H1 (cell line): ENCODE measurements around the gene SLC13A1. TPM values are rescaled to one million over a fixed set of nuclear protein-coding genes. Genes with fewer than 3 reads are reported as not detected.

Source experiments
- CTCF ChIA-PET: fragments of 300-600 bp; sonication (Branson Sonifier 250); formaldehyde crosslinking; loops from one replicate; lab custom pipeline; 2021; ENCODE audit not compliant: partially characterized antibody; lab: Charles Lee
- POLR2A ChIA-PET: fragments of 300-600 bp; sonication (Branson Sonifier 250); formaldehyde crosslinking; loops from one replicate; lab custom pipeline; 2021; ENCODE audit warnings: inconsistent platforms; ENCODE audit not compliant: partially characterized antibody; lab: Charles Lee
- DNase-seq, 2 experiments: peaks; one replicate each; pipeline versions ENCODE4 v3.0.0 to v3.0.0-alpha.2; 2010 to 2022; ENCODE audit warnings: low spot score in 2 of 2, low read depth in 1 of 2, mixed read lengths in 1 of 2
- FAIRE-seq: peaks from 2 replicates; lab custom pipeline; 2011; peaks lifted over from hg19 to GRCh38; lab: Jason Lieb, UNC
- H2AFZ ChIP-seq: 2 replicates; pipeline ENCODE4 v1.8.1; 2012; ENCODE audit warnings: low read length, inconsistent platforms
- H2AK5ac ChIP-seq: 2 replicates; pipeline ENCODE4 v1.6.1; 2013; ENCODE audit warnings: low read depth, low read length
- H2BK120ac ChIP-seq: replicated peaks from 2 replicates; pipeline ENCODE3; 2013; ENCODE audit warnings: low read depth, low read length, inconsistent platforms
- H2BK12ac ChIP-seq: 2 replicates; pipeline ENCODE4 v1.6.1; 2013; ENCODE audit warnings: low read depth, low read length
- H2BK15ac ChIP-seq: 2 replicates; pipeline ENCODE4 v1.6.1; 2013; ENCODE audit warnings: low read length
- H2BK20ac ChIP-seq: 2 replicates; pipeline ENCODE4 v1.6.1; 2013; ENCODE audit warnings: low read length
- H2BK5ac ChIP-seq: 2 replicates; pipeline ENCODE4 v1.6.1; 2013; ENCODE audit warnings: low read depth, low read length
- H3K14ac ChIP-seq: 2 replicates; pipeline ENCODE4 v1.6.1; 2013; ENCODE audit warnings: inconsistent platforms; ENCODE audit not compliant: insufficient read length
- H3K18ac ChIP-seq: 2 replicates; pipeline ENCODE4 v1.6.1; 2013; ENCODE audit warnings: low read length; ENCODE audit errors: extremely low read depth
- H3K23ac ChIP-seq: 2 replicates; pipeline ENCODE4 v1.6.1; 2013; ENCODE audit warnings: inconsistent platforms; ENCODE audit not compliant: insufficient read length
- H3K23me2 ChIP-seq: 2 replicates; pipeline ENCODE4 v1.6.1; 2013; ENCODE audit warnings: low read depth, low read length
- H3K27ac ChIP-seq: 2 replicates; pipeline ENCODE4 v1.6.1; 2011; ENCODE audit warnings: low read depth, low read length, inconsistent platforms
- H3K27me3 ChIP-seq, 4 experiments: replicated peaks in 1 of 4; 1 replicate in 1 of 4; 2 replicates in 3 of 4; pipeline versions ENCODE4 v1.6.1 to v1.8.1; 2011 to 2013; ENCODE audit warnings: low read length in 3 of 4, mild to moderate bottlenecking in 3 of 4, inconsistent platforms in 2 of 4, mixed read lengths in 2 of 4, moderate library complexity in 1 of 4; ENCODE audit not compliant: control insufficient read depth in 3 of 4, insufficient read depth in 3 of 4; ENCODE audit errors: extremely low read depth in 1 of 4
- H3K36me3 ChIP-seq, 4 experiments: 2 replicates each; pipeline versions ENCODE4 v1.6.1 to v1.8.1; 2011 to 2013; ENCODE audit warnings: mild to moderate bottlenecking in 4 of 4, low read length in 3 of 4, moderate library complexity in 2 of 4, control low read depth in 1 of 4, inconsistent platforms in 1 of 4; ENCODE audit not compliant: insufficient read depth in 4 of 4, control insufficient read depth in 2 of 4
- H3K4ac ChIP-seq: replicated peaks from 2 replicates; pipeline ENCODE3; 2013; ENCODE audit warnings: low read length, low read depth, mixed read lengths, inconsistent platforms; ENCODE audit not compliant: insufficient read length
- H3K4me1 ChIP-seq, 4 experiments: replicated peaks in 1 of 4; 1 replicate in 1 of 4; 2 replicates in 3 of 4; pipeline versions ENCODE4 v1.6.1 to v1.8.1; 2011 to 2013; ENCODE audit warnings: low read length in 3 of 4, inconsistent platforms in 2 of 4, mixed read lengths in 1 of 4; ENCODE audit not compliant: insufficient read depth in 4 of 4, control insufficient read depth in 3 of 4
- H3K4me2 ChIP-seq, 2 experiments: 2 replicates each; pipeline versions ENCODE4 v1.6.1 to v1.8.1; 2011 to 2013; ENCODE audit warnings: low read depth in 2 of 2, low read length in 2 of 2, control low read depth in 1 of 2, inconsistent platforms in 1 of 2, mild to moderate bottlenecking in 1 of 2; ENCODE audit not compliant: insufficient read depth in 1 of 2
- H3K4me3 ChIP-seq, 4 experiments: fragments of 200-600, 300-600 bp in 1 of 4; sonication (generic), shearing (Covaris generic), sonication (Bioruptor Twin) in 1 of 4; 2 replicates each; pipeline versions ENCODE4 v1.5.1 to v1.8.1; 2011 to 2016; ENCODE audit warnings: low read length in 4 of 4, low read depth in 3 of 4, control low read depth in 2 of 4, inconsistent platforms in 2 of 4, mild to moderate bottlenecking in 2 of 4, mixed read lengths in 1 of 4, moderate library complexity in 1 of 4; ENCODE audit not compliant: insufficient read depth in 2 of 4; ENCODE audit errors: extremely low read depth in 1 of 4
- H3K56ac ChIP-seq: replicated peaks from 2 replicates; pipeline ENCODE3; 2013; ENCODE audit warnings: low read depth, mild to moderate bottlenecking, mixed read lengths, low read length, inconsistent platforms; ENCODE audit not compliant: insufficient read length
- H3K79me1 ChIP-seq: 2 replicates; pipeline ENCODE4 v1.6.1; 2013; ENCODE audit warnings: low read depth, low read length, control low read depth
- H3K79me2 ChIP-seq, 2 experiments: 2 replicates each; pipeline versions ENCODE4 v1.6.1 to v1.8.1; 2012 to 2013; ENCODE audit warnings: low read length in 2 of 2, mild to moderate bottlenecking in 2 of 2, inconsistent platforms in 1 of 2; ENCODE audit not compliant: insufficient read depth in 2 of 2, control insufficient read depth in 1 of 2
- H3K9ac ChIP-seq, 4 experiments: replicated peaks in 1 of 4; 1 replicate in 1 of 4; 2 replicates in 3 of 4; pipeline versions ENCODE4 v1.6.1 to v1.8.1; 2011 to 2013; ENCODE audit warnings: low read depth in 3 of 4, low read length in 3 of 4, control low read depth in 2 of 4, mild to moderate bottlenecking in 2 of 4, moderate library complexity in 2 of 4, inconsistent platforms in 1 of 4; ENCODE audit errors: extremely low read depth in 1 of 4
- H3K9me3 ChIP-seq, 2 experiments: 2 replicates each; pipeline versions ENCODE4 v1.6.1 to v1.8.1; 2012 to 2013; ENCODE audit warnings: mild to moderate bottlenecking in 2 of 2, moderate library complexity in 2 of 2, control low read depth in 1 of 2, inconsistent platforms in 1 of 2, low read depth in 1 of 2, low read length in 1 of 2, mixed read lengths in 1 of 2; ENCODE audit not compliant: insufficient read depth in 2 of 2
- H4K20me1 ChIP-seq, 2 experiments: replicated peaks in 1 of 2; 2 replicates each; pipeline versions ENCODE3 to v1.8.1; 2011 to 2013; ENCODE audit warnings: inconsistent platforms in 2 of 2, low read length in 2 of 2, mild to moderate bottlenecking in 1 of 2; ENCODE audit not compliant: insufficient read depth in 2 of 2, control insufficient read depth in 1 of 2
- H4K5ac ChIP-seq: 2 replicates; pipeline ENCODE4 v1.6.1; 2013; ENCODE audit warnings: low read length, low read depth, mixed read lengths, inconsistent platforms; ENCODE audit not compliant: insufficient read length
- H4K8ac ChIP-seq: 2 replicates; pipeline ENCODE4 v1.8.0; 2013; ENCODE audit warnings: mild to moderate bottlenecking, moderate library complexity, low read length, inconsistent platforms; ENCODE audit not compliant: insufficient read depth; ENCODE audit errors: extremely low read depth
- H4K91ac ChIP-seq: replicated peaks from 2 replicates; pipeline ENCODE3; 2013; ENCODE audit warnings: low read length, mixed read lengths, inconsistent platforms; ENCODE audit not compliant: insufficient read length
- CEBPB ChIP-seq: IDR thresholded peaks from 2 replicates; pipeline ENCODE4 v1.6.1; 2012; ENCODE audit warnings: low read depth, low read length
- FOSL1 ChIP-seq: IDR thresholded peaks from 2 replicates; pipeline ENCODE4 v1.6.1; 2011; ENCODE audit warnings: mild to moderate bottlenecking, low read depth, low read length, moderate library complexity; ENCODE audit not compliant: insufficient read depth
- GABPA ChIP-seq: IDR thresholded peaks from 2 replicates; pipeline ENCODE4 v1.6.1; 2011; ENCODE audit warnings: mild to moderate bottlenecking, low read length, moderate library complexity, borderline replicate concordance; ENCODE audit not compliant: insufficient read depth
- NANOG ChIP-seq: IDR thresholded peaks from 2 replicates; pipeline ENCODE4 v1.6.1; 2011; ENCODE audit warnings: low read length, low read depth, mild to moderate bottlenecking, inconsistent platforms; ENCODE audit not compliant: insufficient read depth, poor library complexity, severe bottlenecking
- NRF1 ChIP-seq: IDR thresholded peaks from 2 replicates; pipeline ENCODE4 v1.6.1; 2011; ENCODE audit warnings: mild to moderate bottlenecking, low read depth, low read length, improper control_type of control experiment
- POU5F1 ChIP-seq: IDR thresholded peaks from 2 replicates; pipeline ENCODE4 v1.6.1; 2011; ENCODE audit warnings: low read depth, mild to moderate bottlenecking, low read length, moderate library complexity
- RAD21 ChIP-seq, 2 experiments: IDR thresholded peaks in 1 of 2; conservative IDR thresholded peaks in 1 of 2; 2 replicates each; pipeline ENCODE4 v1.6.1; 2011; ENCODE audit warnings: low read depth in 2 of 2, low read length in 2 of 2, improper control_type of control experiment in 1 of 2, inconsistent platforms in 1 of 2, mild to moderate bottlenecking in 1 of 2, moderate library complexity in 1 of 2
- TCF12 ChIP-seq: IDR thresholded peaks from 2 replicates; pipeline ENCODE4 v1.6.1; 2011; ENCODE audit warnings: low read depth, mild to moderate bottlenecking, low read length
- WGBS, 2 experiments: shearing (Covaris generic) in 1 of 2; methylation state at CpG; one replicate each; pipeline versions ENCODE4 v1.1.6 to v1.1.7; 2013 to 2015; ENCODE audit warnings: low lambda C conversion rate in 2 of 2, mixed read lengths in 2 of 2, inconsistent platforms in 1 of 2, low coverage in 1 of 2, missing lambda C conversion rate in 1 of 2; ENCODE audit not compliant: insufficient replicate concordance in 2 of 2, insufficient coverage in 1 of 2, insufficient read length in 1 of 2; ENCODE audit errors: extremely low coverage in 1 of 2, missing lambda C conversion rate in 1 of 2; 5-methylcytosine and 5-hydroxymethylcytosine counted together
- polyA plus RNA-seq, 7 experiments: library from polyadenylated mRNA; depleted of rRNA in 3 of 7; stranded (reverse) in 5 of 7; unstranded in 2 of 7; fragments of >200 nt in 5 of 7; fragments of 200-250 nt in 2 of 7; gene quantifications; 1 replicate in 5 of 7; 2 replicates in 1 of 7; 4 replicates in 1 of 7; pipeline versions ENCODE4 v1.2.1 to v1.2.3, GENCODE V29; 2011 to 2013; ENCODE audit warnings: missing spikeins in 2 of 7, mixed read lengths in 2 of 7
- total RNA-seq: library from RNA; stranded (reverse); fragmentation: NEBNext Ultra II Directional; extraction: Animal tissue kit (Norgen Biotek cat#: 25700); gene quantifications from 2 replicates; pipeline ENCODE4 v1.2.1, GENCODE V29; 2021
- TF ChIP-seq, protein P1 (sequence below): IDR thresholded peaks from 2 replicates; pipeline ENCODE4 v1.6.1; 2012; ENCODE audit warnings: inconsistent platforms

Gene SLC13A1
- total and polyA plus RNA-seq, 2 of the 8 experiments (the other 6 are each of a cell fraction or from before 2014, with no cell fraction given): not detected

DNA sequence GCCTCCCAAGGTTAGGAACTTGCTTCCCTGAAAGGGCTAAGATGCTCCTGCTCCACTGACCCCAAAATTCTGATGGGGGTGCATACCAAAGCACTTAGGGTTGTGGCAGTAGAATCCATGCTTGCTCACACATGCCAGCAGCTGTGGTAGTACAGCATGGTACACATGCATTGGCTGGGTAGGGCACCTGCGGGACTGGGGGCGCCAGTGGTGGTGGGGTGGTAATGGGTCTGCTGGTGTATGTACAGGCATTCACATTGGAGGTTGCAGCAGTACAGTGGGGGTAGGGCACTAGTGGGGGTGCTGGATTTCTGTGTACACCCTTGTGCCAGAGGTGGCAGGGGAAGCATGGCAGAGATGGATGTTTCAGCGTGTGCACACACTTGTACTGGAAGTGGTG lies 132.0 kb downstream of the SLC13A1 start:
- H3K27me3 ChIP-seq: no peaks in the 10 kb centered on the region

More for the DNA sequence above, 132.0 kb downstream of the SLC13A1 start:
- Histone ChIP-seq H3K4me2 (no peak overlapping the region), H3K27ac (no peak overlapping the region), H2BK12ac (no peak overlapping the region), H3K23ac (no peak overlapping the region), H2BK20ac (no peak overlapping the region), H3K79me2 (no peaks in the 10 kb centered on the region), H3K14ac (peak overlapping the region; percentile 63), H2BK5ac (no peak overlapping the region), H3K4ac (no peak overlapping the region), H3K18ac (no peak overlapping the region), H2AK5ac (no peak overlapping the region), H4K91ac (peak overlapping the region; percentile 73), H3K4me3 (no peak overlapping the region), H3K4me1 (no peaks in the 10 kb centered on the region)
- 91% methylated on average over 3 of the region's 3 CpGs; no CpG with 5 or more reads in 1 of the 2 experiments for WGBS, 2 experiments
- POLR2A ChIA-PET: no interaction called here
- FAIRE-seq: no peak
- TF ChIP-seq FOSL1 (no peak), POU5F1 (no peak), RAD21 (IDR thresholded peaks at IDR 0.05 in 1 of 2, conservative IDR thresholded peaks at IDR 0.05 in 1 of 2; ENCODE audit: low read depth in 2 of 2, low read length in 2 of 2) (no peak), NRF1 (no peak), TCF12 (no peak), NANOG (no peak), CEBPB (no peak), GABPA (no peak)
- TF ChIP-seq, protein P1, sequence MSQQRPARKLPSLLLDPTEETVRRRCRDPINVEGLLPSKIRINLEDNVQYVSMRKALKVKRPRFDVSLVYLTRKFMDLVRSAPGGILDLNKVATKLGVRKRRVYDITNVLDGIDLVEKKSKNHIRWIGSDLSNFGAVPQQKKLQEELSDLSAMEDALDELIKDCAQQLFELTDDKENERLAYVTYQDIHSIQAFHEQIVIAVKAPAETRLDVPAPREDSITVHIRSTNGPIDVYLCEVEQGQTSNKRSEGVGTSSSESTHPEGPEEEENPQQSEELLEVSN: no peak
- TF ChIP-seq, all 59 proteins: peak for 0
- Histone ChIP-seq H3K9ac (no peak overlapping the region), H4K8ac (peak overlapping the region; percentile 25; the same call in 1 of the 2 replicates), H3K79me1 (no peaks in the 10 kb centered on the region), H2AFZ (no peak overlapping the region), H4K5ac (no peak overlapping the region), H3K56ac (no peak overlapping the region), H2BK15ac (no peak overlapping the region), H3K36me3 (no peaks in the 10 kb centered on the region), H3K23me2 (no peaks in the 10 kb centered on the region), H2BK120ac (no peak overlapping the region), H3K9me3 (no peaks in the 10 kb centered on the region), H4K20me1 (no peaks in the 10 kb centered on the region)
- CTCF ChIA-PET: interaction anchor here (1.0 to 1.4 kb wide), 2 partner anchors 11 to 287 kb away, joined by 3 to 4 read pairs; no protein-coding TSS in a partner anchor
- no peak for DNase-seq
